Chondrocyte (in vitro differentiated cells): ENCODE data around the gene NUDT1. TPM values are rescaled to one million over a fixed set of nuclear protein-coding genes. Genes with fewer than 3 reads are reported as not detected.

ENCODE experiments used
- DNase-seq: peaks from one replicate; pipeline ENCODE4 v3.0.0; 2021; ENCODE audit warnings: mixed read lengths, low spot score
- H3K27ac Mint-ChIP-seq: one replicate; pipeline ENCODE4 v1.8.0; 2021; ENCODE audit warnings: mild to moderate bottlenecking, moderate library complexity, mixed read lengths; ENCODE audit not compliant: unreplicated experiment
- H3K27me3 Mint-ChIP-seq: 2 replicates; pipeline ENCODE4 v1.8.0; 2021; ENCODE audit warnings: low read depth, mixed read lengths
- H3K36me3 Mint-ChIP-seq: 2 replicates; pipeline ENCODE4 v1.8.0; 2021; ENCODE audit warnings: low read depth, mixed read lengths
- H3K4me1 Mint-ChIP-seq: 2 replicates; pipeline ENCODE4 v1.8.0; 2021; ENCODE audit warnings: low read depth, mild to moderate bottlenecking, mixed read lengths
- H3K4me3 Mint-ChIP-seq: one replicate; pipeline ENCODE4 v1.8.0; 2021; ENCODE audit warnings: mild to moderate bottlenecking, moderate library complexity, mixed read lengths; ENCODE audit not compliant: unreplicated experiment
- H3K9me3 Mint-ChIP-seq: 2 replicates; pipeline ENCODE4 v1.8.0; 2021; ENCODE audit warnings: low read depth, mixed read lengths
- total RNA-seq: library from RNA; stranded (reverse); gene quantifications from 3 replicates; pipeline ENCODE4 v1.2.1, GENCODE V29; 2021
- TF ChIP-seq, protein P1 (sequence below): fragments of 200-600 bp; sonication (generic); IDR thresholded peaks from 2 replicates; pipeline ENCODE4 v1.5.0; 2021; ENCODE audit warnings: antibody characterized with exemption, mild to moderate bottlenecking, moderate library complexity

The NUDT1 gene
- total RNA-seq, 1 donor from 2014 or later = 9.5 TPM

DNA sequence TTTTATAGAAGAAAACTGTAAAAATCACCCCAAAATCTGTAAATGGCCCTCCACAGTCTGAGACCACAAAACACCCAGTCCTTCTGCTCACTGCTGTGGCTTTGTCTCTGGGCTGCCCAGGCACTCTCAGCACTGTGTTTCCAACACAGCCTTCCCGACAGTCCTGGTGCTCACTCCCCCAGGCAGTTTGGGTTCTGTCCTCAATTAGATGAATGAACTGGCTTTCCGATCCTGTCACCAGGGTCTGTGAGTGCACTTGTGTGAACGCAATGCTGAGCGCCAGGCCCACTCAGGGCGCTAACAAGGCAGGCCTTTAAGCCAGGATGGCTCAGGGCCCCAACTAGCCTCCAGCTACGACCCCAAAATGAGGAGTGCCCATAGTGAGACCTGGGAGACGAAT is 12.6 kb upstream of the NUDT1 start:
- TF ChIP-seq, protein P1, sequence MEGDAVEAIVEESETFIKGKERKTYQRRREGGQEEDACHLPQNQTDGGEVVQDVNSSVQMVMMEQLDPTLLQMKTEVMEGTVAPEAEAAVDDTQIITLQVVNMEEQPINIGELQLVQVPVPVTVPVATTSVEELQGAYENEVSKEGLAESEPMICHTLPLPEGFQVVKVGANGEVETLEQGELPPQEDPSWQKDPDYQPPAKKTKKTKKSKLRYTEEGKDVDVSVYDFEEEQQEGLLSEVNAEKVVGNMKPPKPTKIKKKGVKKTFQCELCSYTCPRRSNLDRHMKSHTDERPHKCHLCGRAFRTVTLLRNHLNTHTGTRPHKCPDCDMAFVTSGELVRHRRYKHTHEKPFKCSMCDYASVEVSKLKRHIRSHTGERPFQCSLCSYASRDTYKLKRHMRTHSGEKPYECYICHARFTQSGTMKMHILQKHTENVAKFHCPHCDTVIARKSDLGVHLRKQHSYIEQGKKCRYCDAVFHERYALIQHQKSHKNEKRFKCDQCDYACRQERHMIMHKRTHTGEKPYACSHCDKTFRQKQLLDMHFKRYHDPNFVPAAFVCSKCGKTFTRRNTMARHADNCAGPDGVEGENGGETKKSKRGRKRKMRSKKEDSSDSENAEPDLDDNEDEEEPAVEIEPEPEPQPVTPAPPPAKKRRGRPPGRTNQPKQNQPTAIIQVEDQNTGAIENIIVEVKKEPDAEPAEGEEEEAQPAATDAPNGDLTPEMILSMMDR = no peak
- Mint-ChIP-seq H3K27me3 (no peaks in the 10 kb centered on the region), H3K4me3 (no peak overlapping the region), H3K4me1 (peaks cover 16% of the 10 kb centered on the region), H3K27ac (no peak overlapping the region), H3K36me3 (peaks cover 13% of the 10 kb centered on the region), H3K9me3 (no peaks in the 10 kb centered on the region)
- DNase-seq = no peak

DNA sequence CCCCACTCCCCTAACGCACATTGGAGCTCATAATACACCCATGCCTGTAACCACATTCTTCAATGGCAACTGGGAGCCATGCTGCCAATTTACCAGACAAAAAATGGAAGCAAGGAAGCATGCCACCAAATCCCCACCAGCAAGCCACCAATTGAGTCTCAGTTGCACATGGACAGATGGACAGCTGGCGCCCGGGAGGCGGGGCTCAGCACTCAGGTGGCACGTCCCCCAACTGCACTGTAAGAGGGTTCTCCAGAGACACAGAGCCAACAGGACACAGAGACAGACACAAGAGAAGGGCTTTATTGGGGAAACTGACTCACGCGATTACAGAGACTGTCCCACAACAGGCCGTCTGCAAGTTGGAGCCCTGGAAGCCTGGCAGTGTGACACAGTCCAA is 11.8 kb upstream of the NUDT1 start:
- no peaks in the 10 kb centered on the region for H3K27me3 Mint-ChIP-seq
- no peaks in the 10 kb centered on the region for H3K9me3 Mint-ChIP-seq
- H3K27ac Mint-ChIP-seq = no peak overlapping the region
- H3K36me3 Mint-ChIP-seq = peaks cover 13% of the 10 kb centered on the region
- DNase-seq = no peak
- H3K4me3 Mint-ChIP-seq = no peak overlapping the region
- TF ChIP-seq, protein P1 = no peak
- H3K4me1 Mint-ChIP-seq = peaks cover 16% of the 10 kb centered on the region

DNA sequence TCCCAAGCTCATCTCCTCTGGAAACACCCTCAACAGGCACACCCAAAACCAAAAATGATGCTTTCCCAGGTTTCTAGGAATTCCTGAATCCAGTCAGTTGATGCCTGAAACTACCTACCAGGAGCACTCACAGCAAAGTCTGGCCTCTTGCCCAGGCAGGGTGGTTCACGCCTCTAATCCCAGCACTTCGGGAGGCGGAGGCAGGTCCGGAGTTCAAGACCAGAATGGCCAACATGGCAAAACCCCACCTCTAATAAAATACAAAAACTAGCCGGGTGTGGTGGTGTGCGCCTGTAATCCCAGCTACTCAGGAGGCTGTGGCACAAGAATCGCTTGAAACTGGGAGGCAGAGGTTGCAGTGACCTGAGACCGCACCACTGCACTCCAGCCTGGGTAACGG is 11.1 kb upstream of the NUDT1 start:
- no peak for DNase-seq
- no peak overlapping the region for H3K4me3 Mint-ChIP-seq
- H3K27me3 Mint-ChIP-seq = no peaks in the 10 kb centered on the region
- peaks cover 16% of the 10 kb centered on the region for H3K4me1 Mint-ChIP-seq
- H3K36me3 Mint-ChIP-seq = peaks cover 10% of the 10 kb centered on the region
- H3K9me3 Mint-ChIP-seq = no peaks in the 10 kb centered on the region
- H3K27ac Mint-ChIP-seq = no peak overlapping the region
- TF ChIP-seq, protein P1 = no peak

DNA sequence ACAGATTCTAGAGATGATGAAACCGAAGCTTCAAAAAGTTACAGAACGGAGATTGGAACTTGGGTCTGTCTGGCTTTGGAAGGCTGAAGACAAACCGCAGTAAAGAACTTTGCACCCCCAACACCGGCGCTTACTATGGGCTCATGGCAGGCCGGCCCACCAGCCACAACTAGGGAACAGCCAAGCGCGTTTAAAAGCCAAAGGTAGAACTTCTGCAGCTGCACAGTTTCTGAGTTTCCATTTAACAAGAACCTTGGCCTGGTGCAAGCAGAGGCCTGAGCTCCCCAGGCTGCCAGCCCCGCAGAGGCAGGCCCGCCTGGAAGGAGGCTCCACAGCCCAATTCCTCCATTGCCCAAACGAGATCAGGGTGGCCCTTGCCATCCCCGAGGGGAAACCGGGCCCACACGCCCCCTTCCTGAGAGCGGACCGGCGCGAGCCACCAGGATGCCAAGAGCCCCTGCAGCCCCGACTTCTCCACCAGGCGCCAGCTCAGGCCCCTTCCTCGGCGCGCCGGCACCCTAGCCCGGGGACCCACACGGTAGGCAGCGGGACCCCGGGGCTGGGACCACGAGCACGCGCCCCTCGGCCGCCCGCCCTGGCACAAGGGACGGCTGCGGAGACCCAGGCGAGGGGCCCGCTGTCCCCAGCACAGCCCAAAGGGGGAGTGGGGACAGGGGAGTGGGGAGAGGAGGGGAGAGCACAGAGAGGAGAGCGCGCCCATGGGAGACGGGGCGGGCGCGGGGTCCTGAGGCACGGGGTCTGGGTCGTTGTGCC is 9.8 kb upstream of the NUDT1 start:
- TF ChIP-seq, protein P1 = peak; percentile 40
- Mint-ChIP-seq H3K27ac (peak overlapping the region; percentile 82), H3K4me1 (peaks cover 16% of the 10 kb centered on the region), H3K9me3 (no peaks in the 10 kb centered on the region), H3K4me3 (peak overlapping the region; percentile 87), H3K27me3 (no peaks in the 10 kb centered on the region), H3K36me3 (peaks cover 11% of the 10 kb centered on the region)
- DNase-seq = no peak

DNA sequence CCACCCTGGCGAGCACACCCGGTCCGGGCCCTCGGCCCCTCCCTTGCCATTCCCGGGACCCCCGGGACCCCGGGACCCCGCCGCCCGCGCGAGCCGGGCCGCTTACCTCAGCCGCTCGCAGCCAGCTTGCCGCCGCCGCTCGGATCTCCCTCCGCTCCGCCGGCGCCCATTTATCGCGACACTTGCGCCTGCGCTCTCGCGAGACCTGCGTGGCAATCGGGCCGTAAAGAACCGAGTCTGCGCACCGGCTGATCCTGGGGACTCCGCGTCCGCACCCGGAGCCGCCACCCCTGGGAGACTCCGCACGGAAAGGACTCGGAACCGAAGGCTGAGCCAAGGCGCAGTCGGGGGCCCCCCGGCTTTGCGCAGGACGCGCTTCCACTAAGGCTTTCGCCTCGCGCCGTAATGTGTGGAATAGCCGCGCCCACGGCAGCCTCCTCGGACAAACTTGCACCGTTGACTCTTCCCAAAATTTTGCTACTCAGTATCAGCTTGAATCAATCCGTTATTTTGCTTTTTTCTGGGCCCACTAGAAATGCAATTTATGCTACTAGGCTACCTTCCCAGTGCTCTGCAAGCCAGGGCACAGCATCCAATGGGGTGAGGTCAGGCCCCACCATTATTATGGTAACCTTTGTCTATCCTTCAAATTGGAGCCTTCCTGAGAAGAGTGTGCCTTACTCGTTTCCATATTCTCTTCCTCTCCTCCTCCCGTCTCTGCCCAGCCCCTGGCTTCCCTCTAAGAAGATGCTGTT is 9.1 kb upstream of the NUDT1 start, which contains the start of gene MAD1L1:
Gene MAD1L1 (minus strand): TSS at position 180 of the 755 bp plus-strand sequence. CDS start 2,812 bp downstream, outside the sequence.
- H3K36me3 Mint-ChIP-seq = peaks cover 11% of the 10 kb centered on the region
- H3K9me3 Mint-ChIP-seq = no peaks in the 10 kb centered on the region
- peak within 1 kb of the TSS; percentile 82 for H3K27ac Mint-ChIP-seq
- TF ChIP-seq, protein P1 = no peak
- peak within 1 kb of the TSS; percentile 87 for H3K4me3 Mint-ChIP-seq
- no peaks in the 10 kb centered on the region for H3K27me3 Mint-ChIP-seq
- no peak for DNase-seq
- peaks cover 16% of the 10 kb centered on the region for H3K4me1 Mint-ChIP-seq
